Liver (tissue), 9 donors: Measurements from ENCODE around the gene SLC13A1. TPM values are rescaled to one million over a fixed set of nuclear protein-coding genes. Genes with fewer than 3 reads are reported as not detected.

Experiments used
- DNase-seq: peaks from one replicate; pipeline ENCODE4 v3.0.0-alpha.2; 2017; ENCODE audit warnings: low spot score
- H3K27ac ChIP-seq, 2 donors: one replicate each; pipeline ENCODE4 v1.7.0; 2013; ENCODE audit warnings: inconsistent platforms in 2 of 2, low read length in 2 of 2, control low read depth in 1 of 2, low read depth in 1 of 2, mild to moderate bottlenecking in 1 of 2
- H3K27me3 ChIP-seq, 4 donors: one replicate each; pipeline versions ENCODE4 v1.6.1 to v1.7.0; 2013; ENCODE audit warnings: low read length in 3 of 4, inconsistent platforms in 1 of 4, mild to moderate bottlenecking in 1 of 4, moderate library complexity in 1 of 4; ENCODE audit not compliant: control insufficient read depth in 4 of 4, insufficient read depth in 4 of 4
- H3K36me3 ChIP-seq, 4 donors: one replicate each; pipeline versions ENCODE4 v1.6.1 to v1.7.0; 2013; ENCODE audit warnings: low read length in 3 of 4, mild to moderate bottlenecking in 3 of 4, low read depth in 1 of 4, moderate library complexity in 1 of 4; ENCODE audit not compliant: control insufficient read depth in 4 of 4, insufficient read depth in 3 of 4
- H3K4me1 ChIP-seq, 4 donors: one replicate each; pipeline versions ENCODE4 v1.6.1 to v1.7.0; 2013; ENCODE audit warnings: low read length in 3 of 4, mild to moderate bottlenecking in 3 of 4, moderate library complexity in 1 of 4; ENCODE audit not compliant: control insufficient read depth in 4 of 4, insufficient read depth in 4 of 4
- H3K4me3 ChIP-seq, 3 donors: one replicate each; pipeline versions ENCODE4 v1.6.1 to v1.7.0; 2013; ENCODE audit warnings: low read length in 3 of 3, control low read depth in 1 of 3, low read depth in 1 of 3, mild to moderate bottlenecking in 1 of 3
- H3K9ac ChIP-seq, 2 donors: one replicate each; pipeline ENCODE4 v1.7.0; 2013; ENCODE audit warnings: low read length in 2 of 2, mild to moderate bottlenecking in 2 of 2, moderate library complexity in 2 of 2, control low read depth in 1 of 2, low read depth in 1 of 2
- H3K9me3 ChIP-seq, 4 donors: one replicate each; pipeline versions ENCODE4 v1.6.1 to v1.7.0; 2013; ENCODE audit warnings: low read length in 3 of 4; ENCODE audit not compliant: control insufficient read depth in 4 of 4
- FOXA1 ChIP-seq: IDR thresholded peaks from 2 replicates; pipeline ENCODE4 v1.6.1; 2016; ENCODE audit warnings: antibody characterized with exemption
- GABPA ChIP-seq, 2 donors: IDR thresholded peaks in 1 of 2; conservative IDR thresholded peaks in 1 of 2; 2 replicates each; pipeline ENCODE4 v1.6.1; 2016; ENCODE audit warnings: antibody characterized with exemption in 2 of 2, mild to moderate bottlenecking in 1 of 2, moderate library complexity in 1 of 2
- HNF4A ChIP-seq, 2 donors: conservative IDR thresholded peaks; 2 replicates each; pipeline ENCODE4 v1.6.1; 2016; ENCODE audit warnings: antibody characterized with exemption in 2 of 2, mild to moderate bottlenecking in 2 of 2
- JUND ChIP-seq, 2 donors: IDR thresholded peaks; 2 replicates each; pipeline ENCODE4 v1.6.1; 2016; ENCODE audit warnings: antibody characterized with exemption in 2 of 2
- NR2F2 ChIP-seq: IDR thresholded peaks from 2 replicates; pipeline ENCODE4 v1.6.1; 2016; ENCODE audit warnings: antibody characterized with exemption
- RAD21 ChIP-seq, 2 donors: IDR thresholded peaks; 2 replicates each; pipeline ENCODE4 v1.6.1; 2016; ENCODE audit warnings: antibody characterized with exemption in 2 of 2, mild to moderate bottlenecking in 2 of 2
- RXRA ChIP-seq, 2 donors: IDR thresholded peaks; 2 replicates each; pipeline ENCODE4 v1.6.1; 2017 to 2018; ENCODE audit warnings: antibody characterized with exemption in 2 of 2, mild to moderate bottlenecking in 1 of 2
- SP1 ChIP-seq: IDR thresholded peaks from 2 replicates; pipeline ENCODE4 v1.6.1; 2018; ENCODE audit warnings: antibody characterized with exemption, mild to moderate bottlenecking
- TAF1 ChIP-seq: conservative IDR thresholded peaks from 2 replicates; pipeline ENCODE4 v1.6.1; 2016; ENCODE audit warnings: antibody characterized with exemption, mild to moderate bottlenecking
- YY1 ChIP-seq: IDR thresholded peaks from 2 replicates; pipeline ENCODE4 v1.6.1; 2016; ENCODE audit warnings: antibody characterized with exemption, mild to moderate bottlenecking
- WGBS: extraction: QIAGEN DNeasy Blood & Tissue Kit; methylation state at CpG from one replicate; pipeline ENCODE4 v1.1.7; 2013; 5-methylcytosine and 5-hydroxymethylcytosine counted together
- polyA plus RNA-seq, 2 donors: library from polyadenylated mRNA; stranded (reverse) in 1 of 2; unstranded in 1 of 2; fragments of 200-250 nt in 1 of 2; fragments of >200 nt in 1 of 2; fragmentation: Nextera tagmentation in 1 of 2; extraction: Ambion mirVana in 1 of 2; gene quantifications; one replicate each; pipeline versions ENCODE4 v1.2.1 to v1.2.3, GENCODE V29; 2013 to 2015
- total RNA-seq, 2 donors: library from RNA; depleted of rRNA; stranded (reverse); fragments of >200 nt; gene quantifications; one replicate each; pipeline ENCODE4 v1.2.3, GENCODE V29; 2014
- TF ChIP-seq, protein P1 (sequence below): IDR thresholded peaks from 2 replicates; pipeline ENCODE4 v1.6.1; 2016; ENCODE audit warnings: antibody characterized with exemption
- TF ChIP-seq, protein P2 (sequence below): IDR thresholded peaks from 2 replicates; pipeline ENCODE4 v1.6.1; 2016; ENCODE audit warnings: antibody characterized with exemption
- TF ChIP-seq, protein P3 (sequence below): fragments of 150-350 bp; IDR thresholded peaks from 2 replicates; pipeline ENCODE4 v1.5.1; 2017; ENCODE audit warnings: improper control_type of control experiment, low read depth, low read length; ENCODE audit not compliant: missing input control
- TF ChIP-seq, protein P4 (sequence below): IDR thresholded peaks from 2 replicates; pipeline ENCODE4 v1.6.1; 2016; ENCODE audit warnings: antibody characterized with exemption, mild to moderate bottlenecking
- donor health status: healthy.
- donor health status: healthy.
- donor health status: healthy.
- donor health status: healthy.
- donor health status: healthy.

Gene SLC13A1
- total and polyA plus RNA-seq, 4 donors: not detected

DNA sequence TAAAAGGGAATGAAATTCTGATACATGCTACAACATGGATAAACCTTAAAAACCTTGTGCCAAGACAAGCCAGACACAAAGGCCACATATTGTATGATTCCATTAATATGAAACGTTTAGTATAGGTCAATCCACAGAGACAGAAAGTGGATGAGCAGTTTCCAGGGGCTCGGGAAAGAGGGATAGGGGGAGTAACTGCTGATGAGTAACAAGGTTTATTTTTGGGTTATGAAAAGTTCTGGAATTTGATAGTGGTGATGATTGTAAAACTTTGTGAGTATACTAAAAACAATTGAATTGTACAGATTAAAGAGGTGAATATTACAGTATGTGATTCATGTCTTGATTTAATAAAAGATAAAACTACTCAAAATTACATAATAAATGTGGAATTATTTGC is 19.1 kb upstream of the SLC13A1 start:
- H3K36me3 ChIP-seq: no peaks in the 10 kb centered on the region
- no peaks in the 10 kb centered on the region for H3K27me3 ChIP-seq
- DNase-seq: no peak
- 61% methylated on average over 2 of the region's 2 CpGs for WGBS
- no peak overlapping the region for H3K27ac ChIP-seq
- peaks cover 0 to 2% (median 0%) of the 10 kb centered on the region in 4 donors for H3K9me3 ChIP-seq
- H3K4me1 ChIP-seq: no peaks in the 10 kb centered on the region
- no peak overlapping the region for H3K4me3 ChIP-seq
- no peak for TF ChIP-seq RXRA (IDR thresholded peaks at IDR 0.05)
- H3K9ac ChIP-seq: no peak overlapping the region

DNA sequence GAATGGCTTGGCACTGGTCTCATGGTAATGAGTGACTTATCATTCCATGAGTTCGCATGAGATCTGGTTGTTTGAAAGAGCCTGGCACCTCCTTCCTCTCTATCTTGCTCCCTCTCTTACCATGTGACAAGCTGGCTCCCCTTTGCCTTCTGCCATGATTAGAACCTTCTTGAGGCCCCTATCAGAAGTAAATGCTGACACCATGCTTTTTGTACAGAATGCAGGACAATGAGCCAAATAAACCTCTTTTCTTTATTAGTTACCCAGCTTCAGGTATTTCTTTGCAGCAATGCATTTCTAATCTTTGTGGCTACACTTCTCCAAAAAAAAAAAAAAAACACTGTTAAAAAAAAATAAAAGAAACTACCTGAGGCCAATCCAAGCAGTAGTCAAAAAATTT is 17.1 kb upstream of the SLC13A1 start:
- TF ChIP-seq RAD21 (IDR thresholded peaks at IDR 0.05): no peak
- TF ChIP-seq HNF4A (conservative IDR thresholded peaks at IDR 0.05): no peak
- no peak for TF ChIP-seq JUND (IDR thresholded peaks at IDR 0.05)
- TF ChIP-seq, protein P1, sequence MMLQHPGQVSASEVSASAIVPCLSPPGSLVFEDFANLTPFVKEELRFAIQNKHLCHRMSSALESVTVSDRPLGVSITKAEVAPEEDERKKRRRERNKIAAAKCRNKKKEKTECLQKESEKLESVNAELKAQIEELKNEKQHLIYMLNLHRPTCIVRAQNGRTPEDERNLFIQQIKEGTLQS: no peak
- no peak for TF ChIP-seq GABPA (IDR thresholded peaks at IDR 0.05 in 1 of 2, conservative IDR thresholded peaks at IDR 0.05 in 1 of 2)
- TF ChIP-seq, protein P2, sequence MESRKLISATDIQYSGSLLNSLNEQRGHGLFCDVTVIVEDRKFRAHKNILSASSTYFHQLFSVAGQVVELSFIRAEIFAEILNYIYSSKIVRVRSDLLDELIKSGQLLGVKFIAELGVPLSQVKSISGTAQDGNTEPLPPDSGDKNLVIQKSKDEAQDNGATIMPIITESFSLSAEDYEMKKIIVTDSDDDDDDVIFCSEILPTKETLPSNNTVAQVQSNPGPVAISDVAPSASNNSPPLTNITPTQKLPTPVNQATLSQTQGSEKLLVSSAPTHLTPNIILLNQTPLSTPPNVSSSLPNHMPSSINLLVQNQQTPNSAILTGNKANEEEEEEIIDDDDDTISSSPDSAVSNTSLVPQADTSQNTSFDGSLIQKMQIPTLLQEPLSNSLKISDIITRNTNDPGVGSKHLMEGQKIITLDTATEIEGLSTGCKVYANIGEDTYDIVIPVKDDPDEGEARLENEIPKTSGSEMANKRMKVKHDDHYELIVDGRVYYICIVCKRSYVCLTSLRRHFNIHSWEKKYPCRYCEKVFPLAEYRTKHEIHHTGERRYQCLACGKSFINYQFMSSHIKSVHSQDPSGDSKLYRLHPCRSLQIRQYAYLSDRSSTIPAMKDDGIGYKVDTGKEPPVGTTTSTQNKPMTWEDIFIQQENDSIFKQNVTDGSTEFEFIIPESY: no peak
- no peak for TF ChIP-seq TAF1
- TF ChIP-seq, protein P3, sequence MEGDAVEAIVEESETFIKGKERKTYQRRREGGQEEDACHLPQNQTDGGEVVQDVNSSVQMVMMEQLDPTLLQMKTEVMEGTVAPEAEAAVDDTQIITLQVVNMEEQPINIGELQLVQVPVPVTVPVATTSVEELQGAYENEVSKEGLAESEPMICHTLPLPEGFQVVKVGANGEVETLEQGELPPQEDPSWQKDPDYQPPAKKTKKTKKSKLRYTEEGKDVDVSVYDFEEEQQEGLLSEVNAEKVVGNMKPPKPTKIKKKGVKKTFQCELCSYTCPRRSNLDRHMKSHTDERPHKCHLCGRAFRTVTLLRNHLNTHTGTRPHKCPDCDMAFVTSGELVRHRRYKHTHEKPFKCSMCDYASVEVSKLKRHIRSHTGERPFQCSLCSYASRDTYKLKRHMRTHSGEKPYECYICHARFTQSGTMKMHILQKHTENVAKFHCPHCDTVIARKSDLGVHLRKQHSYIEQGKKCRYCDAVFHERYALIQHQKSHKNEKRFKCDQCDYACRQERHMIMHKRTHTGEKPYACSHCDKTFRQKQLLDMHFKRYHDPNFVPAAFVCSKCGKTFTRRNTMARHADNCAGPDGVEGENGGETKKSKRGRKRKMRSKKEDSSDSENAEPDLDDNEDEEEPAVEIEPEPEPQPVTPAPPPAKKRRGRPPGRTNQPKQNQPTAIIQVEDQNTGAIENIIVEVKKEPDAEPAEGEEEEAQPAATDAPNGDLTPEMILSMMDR: no peak
- TF ChIP-seq, protein P4, sequence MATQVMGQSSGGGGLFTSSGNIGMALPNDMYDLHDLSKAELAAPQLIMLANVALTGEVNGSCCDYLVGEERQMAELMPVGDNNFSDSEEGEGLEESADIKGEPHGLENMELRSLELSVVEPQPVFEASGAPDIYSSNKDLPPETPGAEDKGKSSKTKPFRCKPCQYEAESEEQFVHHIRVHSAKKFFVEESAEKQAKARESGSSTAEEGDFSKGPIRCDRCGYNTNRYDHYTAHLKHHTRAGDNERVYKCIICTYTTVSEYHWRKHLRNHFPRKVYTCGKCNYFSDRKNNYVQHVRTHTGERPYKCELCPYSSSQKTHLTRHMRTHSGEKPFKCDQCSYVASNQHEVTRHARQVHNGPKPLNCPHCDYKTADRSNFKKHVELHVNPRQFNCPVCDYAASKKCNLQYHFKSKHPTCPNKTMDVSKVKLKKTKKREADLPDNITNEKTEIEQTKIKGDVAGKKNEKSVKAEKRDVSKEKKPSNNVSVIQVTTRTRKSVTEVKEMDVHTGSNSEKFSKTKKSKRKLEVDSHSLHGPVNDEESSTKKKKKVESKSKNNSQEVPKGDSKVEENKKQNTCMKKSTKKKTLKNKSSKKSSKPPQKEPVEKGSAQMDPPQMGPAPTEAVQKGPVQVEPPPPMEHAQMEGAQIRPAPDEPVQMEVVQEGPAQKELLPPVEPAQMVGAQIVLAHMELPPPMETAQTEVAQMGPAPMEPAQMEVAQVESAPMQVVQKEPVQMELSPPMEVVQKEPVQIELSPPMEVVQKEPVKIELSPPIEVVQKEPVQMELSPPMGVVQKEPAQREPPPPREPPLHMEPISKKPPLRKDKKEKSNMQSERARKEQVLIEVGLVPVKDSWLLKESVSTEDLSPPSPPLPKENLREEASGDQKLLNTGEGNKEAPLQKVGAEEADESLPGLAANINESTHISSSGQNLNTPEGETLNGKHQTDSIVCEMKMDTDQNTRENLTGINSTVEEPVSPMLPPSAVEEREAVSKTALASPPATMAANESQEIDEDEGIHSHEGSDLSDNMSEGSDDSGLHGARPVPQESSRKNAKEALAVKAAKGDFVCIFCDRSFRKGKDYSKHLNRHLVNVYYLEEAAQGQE: no peak
- no peak for TF ChIP-seq NR2F2
- TF ChIP-seq SP1: no peak
- TF ChIP-seq FOXA1: no peak
- no peak for TF ChIP-seq RXRA (IDR thresholded peaks at IDR 0.05)
- TF ChIP-seq YY1: no peak
- WGBS: 84% methylated on average over 1 of the region's 1 CpG
- H3K9me3 ChIP-seq: peaks cover 0 to 2% (median 0%) of the 10 kb centered on the region in 4 donors
- no peak overlapping the region for H3K4me3 ChIP-seq
- H3K27ac ChIP-seq: no peak overlapping the region
- H3K36me3 ChIP-seq: no peaks in the 10 kb centered on the region
- DNase-seq: no peak
- no peaks in the 10 kb centered on the region for H3K27me3 ChIP-seq
- no peak overlapping the region for H3K9ac ChIP-seq
- no peaks in the 10 kb centered on the region for H3K4me1 ChIP-seq
